Measurements from ENCODE around the gene IRF4. TPM values are rescaled to one million over a fixed set of nuclear protein-coding genes. Genes with fewer than 3 reads are reported as not detected.

The IRF4 gene
- total and polyA plus RNA-seq, 2 donors (not counting 3 experiments of a cell fraction or from before 2014, with no cell fraction given) = not detected

DNA sequence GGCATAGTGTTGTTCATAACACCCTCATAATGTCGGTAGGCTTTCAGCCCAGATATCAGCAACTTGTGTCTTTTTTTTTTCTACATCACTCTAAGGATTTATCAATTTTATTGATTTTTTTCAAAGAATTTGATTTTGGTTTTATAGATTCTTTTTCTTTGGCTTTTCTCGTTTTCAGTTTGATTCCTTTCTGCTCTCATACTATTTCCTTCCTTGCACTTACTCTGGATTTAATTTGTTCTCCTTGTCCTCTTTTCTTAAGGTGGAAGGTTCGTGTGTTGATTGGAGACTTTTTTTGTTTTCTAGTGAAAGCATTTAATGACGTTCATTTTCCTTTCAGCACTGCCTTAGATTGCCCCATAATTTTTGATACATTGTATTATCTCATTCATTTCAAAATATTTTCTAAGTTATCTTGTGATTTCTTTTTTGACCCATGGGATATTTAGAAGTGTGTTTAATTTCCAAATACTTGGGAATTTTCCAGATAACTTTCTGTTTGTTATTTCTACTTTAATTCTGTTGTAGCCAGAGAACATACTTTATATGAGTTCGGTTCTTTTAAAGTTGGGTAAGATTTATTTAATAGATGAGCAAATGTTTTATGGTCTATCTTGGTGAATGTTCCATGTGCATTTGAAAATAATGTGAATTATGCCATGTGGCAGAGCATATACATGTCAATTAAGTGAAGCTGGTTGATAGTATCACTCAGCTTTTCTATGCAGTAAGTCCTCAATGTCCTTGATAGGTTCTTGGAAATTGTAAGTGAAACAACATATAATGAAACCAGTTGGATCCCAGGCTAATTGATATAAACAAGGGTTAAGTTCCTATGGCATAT lies 62.8 kb downstream of the IRF4 start:
- Histone ChIP-seq H3K9me1 (replicated peaks; ENCODE audit: control insufficient read depth, extremely low read depth, insufficient read depth, low read length) (no peaks in the 10 kb centered on the region), H4K20me1 (replicated peaks; ENCODE audit: control insufficient read depth, extremely low read depth, insufficient read depth, low read length) (no peaks in the 10 kb centered on the region), H3K27ac (ENCODE audit: insufficient read depth, low read depth, low read length) (no peak overlapping the region), H3K79me2 (ENCODE audit: control insufficient read depth, insufficient read depth, low read length) (no peaks in the 10 kb centered on the region), H3K4me2 (ENCODE audit: insufficient read depth, low read length) (no peak overlapping the region), H2AFZ (ENCODE audit: low read depth, low read length) (no peak overlapping the region), H3K4me1 (ENCODE audit: control insufficient read depth, extremely low read depth, insufficient read depth, low read length) (no peaks in the 10 kb centered on the region), H3K4me3 (replicated peaks in 1 of 3; ENCODE audit: insufficient read depth in 1 of 3, low read depth in 1 of 3, low read length in 3 of 3) (no peak overlapping the region), H3K9ac (replicated peaks; ENCODE audit: extremely low read depth, insufficient read depth, low read length) (no peak overlapping the region), H3K36me3 (ENCODE audit: control insufficient read depth in 2 of 2, extremely low read depth in 1 of 2, insufficient read depth in 2 of 2, low read length in 2 of 2) (no peaks in the 10 kb centered on the region), H3K27me3 (ENCODE audit: control insufficient read depth in 2 of 2, insufficient read depth in 2 of 2, low read length in 2 of 2) (no peaks in the 10 kb centered on the region), H3K9me3 (replicated peaks; ENCODE audit: control insufficient read depth, insufficient read depth, low read length) (no peaks in the 10 kb centered on the region)
- dilution Hi-C loops (cut with MboI; ENCODE audit: extremely low pct_ligation_motif_present, low sequenced_read_pairs) = no loop called here
- intact Hi-C loops (cut with micrococcal nuclease) = no loop called here
- ChIA-PET CTCF (no interaction called here), POLR2A (no interaction called here)
- no peak for TF ChIP-seq JUN (IDR thresholded peaks at IDR 0.05; ENCODE audit: borderline replicate concordance, insufficient read depth, insufficient read length, low read depth)
- DNase-seq (ENCODE audit: low read depth, low spot score) = no peak
- BruUV-seq (replicated peaks) = no TSS peak
- no peak for FAIRE-seq

DNA sequence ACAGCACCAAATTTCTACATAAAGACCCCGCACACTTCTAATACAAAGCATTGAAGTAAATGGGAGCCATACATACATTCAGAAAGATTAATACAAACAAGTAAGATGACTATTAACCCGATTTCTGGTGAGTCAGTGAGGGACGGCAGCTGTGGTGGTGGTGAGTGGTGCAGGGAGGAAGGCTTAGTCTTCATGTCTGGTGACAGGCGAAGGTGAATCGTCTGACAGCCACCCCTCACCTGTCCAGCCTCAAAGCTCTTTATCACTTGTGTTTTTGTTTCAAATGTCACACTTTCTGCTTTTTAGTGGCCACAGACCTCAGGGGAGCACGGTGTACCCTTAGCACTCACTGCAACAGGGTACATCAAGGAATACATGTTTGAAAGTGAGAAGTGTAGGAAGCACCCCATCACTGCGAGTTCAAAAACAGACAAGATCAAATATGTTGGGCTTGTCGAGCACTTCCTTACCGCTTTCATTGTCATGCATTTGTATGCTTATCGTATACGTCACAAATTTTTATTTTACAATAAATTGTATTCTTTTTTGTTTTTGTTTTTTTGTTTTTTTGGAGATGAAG lies 63.5 kb downstream of the IRF4 start:
- no peaks in the 10 kb centered on the region for H3K9me1 ChIP-seq (replicated peaks; ENCODE audit: control insufficient read depth, extremely low read depth, insufficient read depth, low read length)
- no peak overlapping the region for H3K4me2 ChIP-seq (ENCODE audit: insufficient read depth, low read length)
- TF ChIP-seq JUN (IDR thresholded peaks at IDR 0.05; ENCODE audit: borderline replicate concordance, insufficient read depth, insufficient read length, low read depth) (no peak), POLR2AphosphoS5 (IDR thresholded peaks at IDR 0.05; ENCODE audit: insufficient read depth, low read depth, low read length) (no peak), FOS (IDR thresholded peaks at IDR 0.05; ENCODE audit: borderline replicate concordance, insufficient read depth, low read length) (no peak), POLR2A (IDR thresholded peaks at IDR 0.05; ENCODE audit: low read depth, low read length) (no peak), GATA2 (IDR thresholded peaks at IDR 0.05; ENCODE audit: insufficient read depth, insufficient read length, low read depth, low read length) (no peak), MYC (IDR thresholded peaks at IDR 0.05; ENCODE audit: low read depth, low read length) (no peak), EZH2 (IDR thresholded peaks at IDR 0.05; ENCODE audit: borderline replicate concordance, low read depth, low read length, severe bottlenecking) (no peak)
- TF ChIP-seq, protein P1, sequence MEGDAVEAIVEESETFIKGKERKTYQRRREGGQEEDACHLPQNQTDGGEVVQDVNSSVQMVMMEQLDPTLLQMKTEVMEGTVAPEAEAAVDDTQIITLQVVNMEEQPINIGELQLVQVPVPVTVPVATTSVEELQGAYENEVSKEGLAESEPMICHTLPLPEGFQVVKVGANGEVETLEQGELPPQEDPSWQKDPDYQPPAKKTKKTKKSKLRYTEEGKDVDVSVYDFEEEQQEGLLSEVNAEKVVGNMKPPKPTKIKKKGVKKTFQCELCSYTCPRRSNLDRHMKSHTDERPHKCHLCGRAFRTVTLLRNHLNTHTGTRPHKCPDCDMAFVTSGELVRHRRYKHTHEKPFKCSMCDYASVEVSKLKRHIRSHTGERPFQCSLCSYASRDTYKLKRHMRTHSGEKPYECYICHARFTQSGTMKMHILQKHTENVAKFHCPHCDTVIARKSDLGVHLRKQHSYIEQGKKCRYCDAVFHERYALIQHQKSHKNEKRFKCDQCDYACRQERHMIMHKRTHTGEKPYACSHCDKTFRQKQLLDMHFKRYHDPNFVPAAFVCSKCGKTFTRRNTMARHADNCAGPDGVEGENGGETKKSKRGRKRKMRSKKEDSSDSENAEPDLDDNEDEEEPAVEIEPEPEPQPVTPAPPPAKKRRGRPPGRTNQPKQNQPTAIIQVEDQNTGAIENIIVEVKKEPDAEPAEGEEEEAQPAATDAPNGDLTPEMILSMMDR (IDR thresholded peaks at IDR 0.05; ENCODE audit: extremely low read depth in 1 of 2, insufficient read depth in 1 of 2, low read depth in 1 of 2, low read length in 2 of 2) = no peak
- TF ChIP-seq, protein P2, sequence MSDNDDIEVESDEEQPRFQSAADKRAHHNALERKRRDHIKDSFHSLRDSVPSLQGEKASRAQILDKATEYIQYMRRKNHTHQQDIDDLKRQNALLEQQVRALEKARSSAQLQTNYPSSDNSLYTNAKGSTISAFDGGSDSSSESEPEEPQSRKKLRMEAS (IDR thresholded peaks at IDR 0.05; ENCODE audit: insufficient read depth, insufficient read length) = no peak
- H3K36me3 ChIP-seq (ENCODE audit: control insufficient read depth in 2 of 2, extremely low read depth in 1 of 2, insufficient read depth in 2 of 2, low read length in 2 of 2) = no peaks in the 10 kb centered on the region
- ChIA-PET POLR2A (no interaction called here), CTCF (no interaction called here)
- H3K79me2 ChIP-seq (ENCODE audit: control insufficient read depth, insufficient read depth, low read length) = no peaks in the 10 kb centered on the region
- H3K9ac ChIP-seq (replicated peaks; ENCODE audit: extremely low read depth, insufficient read depth, low read length) = no peak overlapping the region
- H4K20me1 ChIP-seq (replicated peaks; ENCODE audit: control insufficient read depth, extremely low read depth, insufficient read depth, low read length) = no peaks in the 10 kb centered on the region
- no peak overlapping the region for H3K27ac ChIP-seq (ENCODE audit: insufficient read depth, low read depth, low read length)
- dilution Hi-C loops (cut with MboI; ENCODE audit: extremely low pct_ligation_motif_present, low sequenced_read_pairs) = no loop called here
- no peaks in the 10 kb centered on the region for H3K4me1 ChIP-seq (ENCODE audit: control insufficient read depth, extremely low read depth, insufficient read depth, low read length)
- H2AFZ ChIP-seq (ENCODE audit: low read depth, low read length) = no peak overlapping the region
- H3K9me3 ChIP-seq (replicated peaks; ENCODE audit: control insufficient read depth, insufficient read depth, low read length) = no peaks in the 10 kb centered on the region
- FAIRE-seq (no peak), DNase-seq (ENCODE audit: low read depth, low spot score) (no peak)
- intact Hi-C loops (cut with micrococcal nuclease) = no loop called here
- no peaks in the 10 kb centered on the region for H3K27me3 ChIP-seq (ENCODE audit: control insufficient read depth in 2 of 2, insufficient read depth in 2 of 2, low read length in 2 of 2)
- no TSS peak for BruUV-seq (replicated peaks)
- no peak overlapping the region for H3K4me3 ChIP-seq (replicated peaks in 1 of 3; ENCODE audit: insufficient read depth in 1 of 3, low read depth in 1 of 3, low read length in 3 of 3)
